Hindlimb muscle (tissue), 1 donor: Measurements from ENCODE around the gene HNF1B. TPM values are rescaled to one million over a fixed set of nuclear protein-coding genes. Genes with fewer than 3 reads are reported as not detected.

Experiments
- DNase-seq: peaks from one replicate; pipeline ENCODE4 v3.0.0-alpha.2; 2013
- polyA plus RNA-seq: library from polyadenylated mRNA; unstranded; fragments of 120-200 nt; gene quantifications from one replicate; pipeline ENCODE4 v1.2.1, GENCODE V29; 2013; ENCODE audit not compliant: insufficient read length

The HNF1B gene
- polyA plus RNA-seq, 1 donor = not detected

GRCh38 chr17:37731056-37731455 is 13.8 kb downstream of the HNF1B start:
- DNase-seq = no peak

- no peak for DNase-seq
Observed at GRCh38 chr17:37729905-37730304, 15.0 kb downstream of the HNF1B start.

- DNase-seq = no peak
Observed at GRCh38 chr17:37726891-37727675, 17.8 kb downstream of the HNF1B start.

- DNase-seq = no peak
Observed at GRCh38 chr17:37726248-37726647, 18.6 kb downstream of the HNF1B start.

GRCh38 chr17:37725601-37726146 is 19.2 kb downstream of the HNF1B start:
- DNase-seq = no peak

GRCh38 chr17:37725021-37725595 is 19.8 kb downstream of the HNF1B start:
- DNase-seq = no peak

GRCh38 chr17:37720989-37721388 is 23.9 kb downstream of the HNF1B start:
- DNase-seq = no peak

GRCh38 chr17:37719866-37720265 is 25.0 kb downstream of the HNF1B start:
- no peak for DNase-seq

GRCh38 chr17:37718324-37719048 is 26.4 kb downstream of the HNF1B start:
- no peak for DNase-seq

GRCh38 chr17:37717627-37718323 is 27.1 kb downstream of the HNF1B start:
- no peak for DNase-seq

- DNase-seq = no peak
Observed at GRCh38 chr17:37714897-37715296, 30.0 kb downstream of the HNF1B start.

- no peak for DNase-seq
Observed at GRCh38 chr17:37713624-37714023, 31.2 kb downstream of the HNF1B start.

- no peak for DNase-seq
Observed at GRCh38 chr17:37713028-37713431, 31.8 kb downstream of the HNF1B start.

- DNase-seq = no peak
Observed at GRCh38 chr17:37711113-37711512, 33.7 kb downstream of the HNF1B start.

- DNase-seq = peak; percentile 9
Observed at GRCh38 chr17:37710344-37710886, 34.4 kb downstream of the HNF1B start.

GRCh38 chr17:37708616-37709212 is 36.1 kb downstream of the HNF1B start:
- no peak for DNase-seq

GRCh38 chr17:37708008-37708615 is 36.7 kb downstream of the HNF1B start:
- no peak for DNase-seq

GRCh38 chr17:37706446-37706845 is 38.4 kb downstream of the HNF1B start:
- no peak for DNase-seq

GRCh38 chr17:37702598-37702997 is 42.3 kb downstream of the HNF1B start:
- DNase-seq = no peak

GRCh38 chr17:37701496-37701898 is 43.4 kb downstream of the HNF1B start:
- peak; percentile 6 for DNase-seq

GRCh38 chr17:37700881-37701280 is 44.0 kb downstream of the HNF1B start:
- DNase-seq = no peak
